ENCODE measurements around the gene LDLRAD4.
A peak's percentile ranks its signal among the peaks of the same experiment; 100 is the strongest.

The LDLRAD4 gene

DNA sequence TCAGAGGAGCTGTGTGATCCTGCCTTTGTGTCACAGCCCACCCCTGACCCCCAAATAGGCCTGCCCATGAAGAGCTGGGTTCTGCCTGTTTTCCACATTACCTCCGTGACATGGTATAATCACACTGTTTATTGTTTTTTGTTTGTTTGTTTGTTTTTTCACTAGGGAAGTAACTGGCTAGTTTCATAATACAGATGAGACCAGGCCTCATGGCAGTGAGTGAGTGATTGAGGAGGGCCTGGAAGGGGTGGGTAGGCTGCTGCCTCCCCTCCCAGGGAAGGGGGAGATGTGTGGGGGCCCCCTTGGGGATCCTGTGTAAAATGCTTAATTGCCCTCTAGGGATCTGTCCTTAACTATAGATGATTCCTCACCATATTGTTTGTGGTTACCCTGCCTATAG, 190.5 kb downstream of the LDLRAD4 start:
- no peak for DNase-seq (ENCODE audit: low read depth)

DNA sequence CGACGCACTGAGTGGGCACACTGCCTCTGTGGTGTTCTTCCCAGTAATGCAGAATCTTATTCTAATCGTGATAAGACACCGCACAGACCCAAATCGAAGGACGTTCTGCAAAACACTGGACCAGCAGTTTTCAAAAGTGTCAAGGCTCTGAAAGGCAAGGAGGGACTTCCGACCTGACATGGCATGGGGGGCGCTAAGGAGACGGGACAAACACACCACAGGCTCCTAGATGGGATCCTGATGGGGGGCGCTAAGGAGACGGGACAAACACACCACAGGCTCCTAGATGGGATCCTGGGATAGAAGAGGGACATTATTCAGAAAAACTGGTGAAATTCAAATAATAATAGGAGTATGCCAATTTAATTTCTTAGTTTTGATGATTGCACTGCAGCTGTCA, 191.4 kb downstream of the LDLRAD4 start:
- no peak for DNase-seq (ENCODE audit: low read depth)

DNA sequence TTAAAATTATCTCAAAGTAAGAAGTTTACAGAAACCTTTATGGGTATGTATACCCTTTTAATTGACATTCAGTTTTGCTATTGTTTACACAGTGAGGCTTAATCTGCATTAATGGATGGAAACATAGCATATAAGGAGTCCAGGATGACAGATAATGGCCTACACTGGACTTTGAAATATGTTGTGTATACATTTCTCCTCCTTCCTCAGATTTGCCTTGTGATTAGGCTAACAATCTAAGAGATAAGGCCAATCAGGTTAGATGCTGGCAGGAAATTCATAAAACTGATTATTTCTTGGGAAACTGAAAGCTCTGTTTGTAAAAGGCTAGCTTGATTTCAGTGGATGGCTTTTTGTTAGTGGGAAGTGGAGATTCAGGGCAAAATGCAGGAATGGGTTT, 191.9 kb downstream of the LDLRAD4 start:
- DNase-seq (ENCODE audit: low read depth): no peak

DNA sequence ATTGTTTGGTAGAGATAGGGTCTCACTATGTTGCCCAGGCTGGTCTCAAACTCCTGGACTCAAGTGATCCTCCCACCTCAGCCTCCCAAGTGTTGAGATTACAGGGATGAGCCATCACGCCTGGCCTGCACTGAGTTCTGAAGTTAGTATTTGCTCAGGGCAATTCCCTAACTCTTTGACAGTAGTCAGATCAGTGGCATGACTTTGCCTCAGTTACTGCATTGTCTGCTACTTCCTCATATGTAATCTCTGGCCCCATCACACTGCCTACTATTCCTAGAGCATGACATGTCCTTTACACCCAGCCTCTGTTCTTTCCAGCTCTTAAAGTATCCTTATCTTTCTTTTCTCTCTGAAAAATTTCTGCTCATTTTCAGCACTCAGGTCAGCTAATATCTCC, 193.5 kb downstream of the LDLRAD4 start:
- DNase-seq (ENCODE audit: low read depth): no peak

DNA sequence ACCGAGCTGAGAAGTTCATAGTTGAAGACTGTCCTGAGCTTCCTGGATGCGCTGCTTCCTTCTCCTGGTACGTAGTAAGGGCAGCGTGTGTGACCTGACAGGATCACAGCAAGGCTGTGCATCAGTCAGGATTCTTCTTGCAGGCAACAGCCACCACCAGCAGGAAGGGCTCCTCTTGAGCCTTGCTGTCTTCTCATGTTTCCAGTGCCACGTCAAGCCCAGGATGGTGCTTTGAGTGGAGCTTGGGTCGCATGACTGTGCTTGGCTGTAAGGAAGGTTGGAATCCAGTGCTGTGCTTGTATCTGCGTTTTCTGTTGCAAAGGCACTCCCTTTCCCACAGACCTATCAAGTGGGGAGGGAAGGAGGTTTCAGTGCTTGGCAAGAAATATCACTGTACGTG, 194.3 kb downstream of the LDLRAD4 start:
- no peak for DNase-seq (ENCODE audit: low read depth)

DNA sequence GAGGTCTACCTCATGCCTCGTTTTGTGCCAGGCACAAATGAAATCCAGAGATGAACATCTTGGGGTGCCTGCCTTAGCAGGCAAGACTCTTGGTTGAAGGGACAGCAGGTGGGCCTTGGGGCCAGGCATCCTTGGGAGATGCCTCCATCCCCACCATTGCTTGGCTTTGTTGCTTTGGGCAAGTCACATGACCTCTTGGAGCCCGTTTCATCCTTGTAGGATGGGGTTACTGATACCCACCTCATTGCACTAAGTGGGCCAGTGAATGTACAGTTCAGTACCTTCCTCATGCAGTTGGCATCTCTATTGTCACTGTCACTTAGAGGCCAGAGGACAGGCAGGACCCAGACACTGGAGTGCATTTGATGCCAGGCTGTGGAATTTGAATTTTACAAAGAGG, 195.5 kb downstream of the LDLRAD4 start:
- no peak for DNase-seq (ENCODE audit: low read depth)

DNA sequence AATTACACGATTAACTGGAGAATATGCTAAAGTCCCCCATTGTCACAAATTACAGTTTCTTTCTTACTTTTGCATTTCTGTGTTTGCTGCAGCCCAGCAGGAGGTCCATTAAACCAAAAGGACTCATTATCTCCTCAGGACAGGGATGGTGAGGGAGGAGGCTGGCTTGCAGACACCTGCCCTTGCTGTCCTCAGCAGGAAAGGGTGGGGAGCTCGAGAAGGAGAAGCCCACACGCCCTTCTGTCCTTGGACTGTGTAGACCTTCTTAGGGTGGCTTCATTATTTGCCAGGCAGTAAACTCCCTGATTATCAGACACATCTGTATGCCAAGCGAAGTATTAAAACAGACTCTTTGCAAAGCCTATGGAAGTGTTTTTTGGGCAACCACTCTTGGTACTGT, 196.0 kb downstream of the LDLRAD4 start:
- DNase-seq (ENCODE audit: low read depth): no peak

DNA sequence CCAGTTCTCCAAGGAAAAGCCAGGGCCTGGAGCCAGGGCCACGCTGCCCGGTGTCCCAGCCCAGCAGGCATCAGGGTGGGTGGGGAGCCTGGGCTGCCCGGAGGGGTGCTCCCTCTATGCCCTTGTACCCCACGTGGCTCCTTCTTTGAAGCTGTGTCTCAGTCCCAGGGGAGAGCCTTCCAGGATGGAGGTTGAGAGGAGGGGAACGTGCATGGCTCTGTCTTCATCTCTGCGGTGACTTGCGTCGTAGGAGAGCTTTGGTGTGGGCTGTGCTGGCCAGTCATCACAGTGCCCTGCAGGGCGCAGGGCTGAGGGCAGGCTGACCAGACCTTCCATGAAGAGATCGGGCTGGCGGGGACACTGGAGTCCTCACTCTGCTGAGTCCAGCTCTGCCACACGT, 197.2 kb downstream of the LDLRAD4 start:
- no peak for DNase-seq (ENCODE audit: low read depth)

DNA sequence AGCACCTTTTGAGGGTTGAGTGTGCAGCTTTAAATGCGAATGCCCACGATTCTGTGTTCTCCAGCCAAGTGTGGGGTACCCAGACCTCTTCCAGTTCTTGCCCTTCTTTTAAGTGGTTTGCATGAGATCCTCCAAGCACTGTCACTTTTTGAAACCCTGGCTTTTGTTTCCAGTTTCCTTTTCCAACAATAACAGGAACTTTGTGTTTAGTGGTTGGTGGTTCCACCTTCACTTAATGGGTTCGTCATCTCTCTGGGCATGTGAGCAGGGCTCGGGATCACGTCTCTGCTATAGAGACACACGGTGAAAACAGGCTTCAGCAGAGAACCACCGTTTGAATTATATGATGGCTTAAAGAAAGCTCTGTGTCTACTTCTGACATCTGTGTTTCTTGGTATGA, 197.6 kb downstream of the LDLRAD4 start:
- DNase-seq (ENCODE audit: low read depth): peak; percentile 48

DNA sequence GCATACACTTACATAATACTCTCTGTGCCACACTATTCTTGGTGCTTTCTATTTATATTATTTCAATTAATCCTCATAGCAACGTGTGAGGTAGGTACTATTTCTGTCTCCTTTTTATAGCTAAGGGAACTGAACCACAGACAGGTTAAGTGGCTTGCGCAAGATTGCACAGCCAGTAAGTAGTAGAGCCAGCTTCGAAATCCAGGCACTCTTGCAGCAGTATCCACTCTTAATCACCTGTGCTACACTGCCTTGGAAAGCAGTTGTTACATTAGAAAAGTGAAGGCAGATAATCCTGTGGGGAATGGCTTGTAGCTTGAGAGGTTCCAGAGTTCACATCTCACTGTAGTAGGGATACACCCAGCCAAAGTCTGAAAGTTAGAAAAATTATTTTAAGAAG, 198.3 kb downstream of the LDLRAD4 start:
- no peak for DNase-seq (ENCODE audit: low read depth)

DNA sequence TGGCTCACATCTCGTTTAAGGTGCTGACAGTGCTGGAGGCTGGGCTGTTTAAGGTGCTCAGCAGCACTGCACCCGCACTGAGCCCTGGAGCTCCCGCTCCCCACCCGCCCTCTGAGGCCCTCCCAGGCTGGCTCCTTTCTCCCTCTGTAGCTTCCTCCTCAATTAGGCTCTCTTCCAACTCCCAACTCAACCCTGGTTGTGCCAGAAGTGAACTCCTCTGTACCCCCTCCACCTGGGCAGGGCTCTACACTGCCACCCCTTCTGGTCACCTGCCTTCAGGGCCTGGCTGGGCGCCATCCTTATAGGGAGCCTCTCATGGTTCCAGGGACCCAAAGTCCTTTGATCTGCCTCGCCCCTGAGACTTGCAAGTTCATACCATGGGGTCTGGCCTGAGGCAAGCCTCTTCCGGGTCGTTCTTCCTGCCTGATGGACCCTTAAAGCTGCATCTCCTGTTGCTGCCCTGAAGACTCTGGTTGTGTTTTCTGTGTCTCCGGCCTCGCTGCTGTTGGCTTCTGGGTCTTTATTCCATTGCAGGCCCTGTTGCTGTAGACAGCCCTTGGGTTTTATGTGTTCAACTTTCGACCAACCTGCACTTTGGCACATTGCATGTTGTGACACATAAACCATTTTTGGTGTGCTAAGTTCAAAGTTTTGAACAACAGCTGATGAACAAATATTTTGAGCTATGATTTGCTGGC, 199.6 kb downstream of the LDLRAD4 start:
- DNase-seq (ENCODE audit: low read depth): no peak

DNA sequence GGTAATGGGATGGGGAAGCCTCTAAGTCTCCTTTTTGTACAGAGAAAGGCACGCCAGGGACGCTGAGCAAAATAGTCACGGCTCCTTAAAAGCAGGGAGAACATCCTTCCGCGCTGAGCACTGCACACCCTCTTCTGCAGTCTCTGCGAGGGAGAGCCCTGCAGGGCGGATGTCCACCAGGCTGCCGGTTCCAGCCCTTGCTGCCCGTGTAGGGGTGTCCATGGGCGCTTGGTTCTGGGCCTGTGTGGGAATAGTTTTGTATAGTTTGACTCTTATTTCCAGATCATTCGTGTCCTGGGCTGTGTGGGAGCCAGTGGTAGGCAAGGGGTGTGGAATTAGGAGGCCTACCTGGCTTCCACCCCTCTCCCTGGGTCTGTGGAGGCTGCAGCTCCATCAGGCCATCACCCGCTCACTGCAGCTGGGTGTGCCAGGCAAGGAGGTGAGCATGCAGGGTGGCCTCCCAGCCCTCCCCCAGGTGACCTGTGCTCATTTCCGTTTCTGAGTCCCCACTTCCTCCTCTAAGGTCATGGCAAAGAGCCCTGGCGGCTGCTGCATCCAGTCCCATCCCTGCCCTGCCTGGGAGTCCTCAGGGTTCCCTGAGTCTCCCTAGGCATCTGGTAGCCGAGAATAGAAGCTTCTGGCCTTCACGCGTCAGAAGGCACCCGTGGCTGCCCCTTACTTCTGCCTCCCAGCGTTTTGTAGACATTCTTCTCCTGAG, 202.6 kb downstream of the LDLRAD4 start:
- no peak for DNase-seq (ENCODE audit: low read depth)

DNA sequence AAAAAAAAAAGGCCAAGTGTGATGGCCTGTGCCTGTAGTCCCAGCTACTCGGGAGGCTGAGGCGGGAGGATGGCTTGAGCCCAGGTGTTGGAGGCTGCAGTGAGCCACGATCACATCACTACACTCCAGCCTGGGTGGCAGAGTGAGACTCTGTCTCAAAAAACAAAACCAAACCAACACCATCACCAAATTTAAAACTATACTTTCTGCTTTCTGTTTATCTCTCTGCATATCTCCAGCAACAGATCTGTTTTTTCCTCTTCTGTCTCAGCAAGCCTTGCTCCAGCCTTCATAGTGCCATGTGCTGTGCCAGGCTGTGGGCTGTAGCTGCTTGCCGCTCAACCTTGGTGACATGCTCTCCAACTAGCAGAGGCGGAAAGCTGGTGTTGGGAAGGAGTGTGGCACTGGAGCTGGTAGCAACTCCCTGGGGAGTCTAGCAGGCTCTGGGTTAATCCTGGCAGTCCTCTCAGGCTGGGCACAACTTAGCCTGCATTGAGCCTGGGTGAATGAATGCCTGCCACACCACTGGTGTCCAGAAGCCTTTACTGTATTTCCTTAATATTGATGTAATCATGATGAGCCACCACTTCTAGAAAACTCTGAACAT, 204.1 kb downstream of the LDLRAD4 start:
- DNase-seq (ENCODE audit: low read depth): no peak

DNA sequence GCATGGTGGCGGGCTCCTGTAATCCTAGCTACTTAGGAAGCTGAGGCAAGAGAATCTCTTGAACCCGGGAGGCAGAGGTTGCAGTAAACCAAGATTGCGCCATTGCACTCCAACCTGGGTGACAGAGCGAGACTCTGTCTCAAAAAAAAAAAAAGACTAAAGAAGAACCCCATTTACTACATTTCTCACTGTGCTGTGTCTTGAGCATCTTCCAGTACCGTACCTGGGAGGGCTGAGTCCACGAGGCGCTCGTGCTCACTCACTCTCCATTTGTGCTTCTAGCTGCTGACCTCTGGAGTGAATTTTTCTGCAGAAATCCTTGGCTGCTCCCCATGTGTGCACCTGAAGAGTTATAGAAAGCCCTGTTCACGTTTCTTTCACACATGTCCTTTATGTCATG, 204.8 kb downstream of the LDLRAD4 start:
- no peak for DNase-seq (ENCODE audit: low read depth)

DNA sequence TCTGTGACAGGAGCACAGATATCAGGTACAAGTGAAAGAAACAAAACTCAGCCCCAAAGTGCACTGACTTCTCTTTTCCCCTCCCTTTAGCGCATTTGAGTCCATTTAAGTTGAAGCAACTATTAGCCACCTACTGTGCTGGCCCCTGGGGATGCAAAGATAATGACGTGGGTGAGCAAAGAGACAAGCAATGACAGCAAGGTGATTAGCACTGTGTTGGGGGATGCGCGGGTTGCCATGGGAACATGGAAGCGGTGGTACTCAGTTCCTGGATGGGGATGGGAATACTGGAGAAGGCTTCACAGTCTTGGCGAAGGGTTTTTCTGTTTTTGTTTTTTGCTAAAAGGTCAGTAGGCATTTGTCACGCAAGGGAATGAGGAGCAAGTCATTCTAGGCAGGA, 205.8 kb downstream of the LDLRAD4 start:
- DNase-seq (ENCODE audit: low read depth): no peak

DNA sequence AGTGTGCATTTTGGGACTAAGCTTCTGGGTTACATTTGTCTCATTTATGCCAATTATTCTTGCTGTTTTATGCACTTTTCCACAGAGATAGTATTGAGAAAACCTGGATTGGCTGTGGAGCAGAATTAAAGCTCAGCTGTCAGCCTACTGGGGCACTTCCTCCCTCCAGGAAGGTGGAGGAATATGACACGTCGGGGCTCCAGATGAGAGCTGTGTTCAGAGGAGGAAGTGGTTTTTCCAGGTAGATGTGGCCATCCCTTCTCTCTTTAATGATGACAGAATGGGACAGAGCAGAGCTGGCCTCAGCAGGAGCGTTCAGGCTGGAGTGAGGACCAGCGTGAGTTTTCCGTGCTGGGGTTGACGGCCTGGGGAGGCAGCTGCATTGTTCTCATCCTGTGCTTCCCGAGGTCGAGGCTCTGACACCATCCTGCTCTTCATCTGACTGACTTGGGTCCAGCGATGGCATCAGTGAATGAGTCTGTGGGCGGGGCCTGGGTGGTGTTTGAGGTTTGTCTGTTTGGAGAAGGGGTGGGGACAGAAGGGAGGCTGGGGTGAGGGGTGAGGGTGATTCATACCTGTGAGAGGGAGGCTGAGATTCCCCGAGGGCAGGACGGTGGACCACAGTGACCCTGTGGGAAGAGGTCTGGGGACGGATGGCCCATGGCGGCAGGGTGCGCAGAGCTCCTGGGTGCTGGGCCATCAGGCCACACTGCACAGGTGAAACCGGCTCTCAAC, 207.0 kb downstream of the LDLRAD4 start:
- DNase-seq (ENCODE audit: low read depth): no peak

DNA sequence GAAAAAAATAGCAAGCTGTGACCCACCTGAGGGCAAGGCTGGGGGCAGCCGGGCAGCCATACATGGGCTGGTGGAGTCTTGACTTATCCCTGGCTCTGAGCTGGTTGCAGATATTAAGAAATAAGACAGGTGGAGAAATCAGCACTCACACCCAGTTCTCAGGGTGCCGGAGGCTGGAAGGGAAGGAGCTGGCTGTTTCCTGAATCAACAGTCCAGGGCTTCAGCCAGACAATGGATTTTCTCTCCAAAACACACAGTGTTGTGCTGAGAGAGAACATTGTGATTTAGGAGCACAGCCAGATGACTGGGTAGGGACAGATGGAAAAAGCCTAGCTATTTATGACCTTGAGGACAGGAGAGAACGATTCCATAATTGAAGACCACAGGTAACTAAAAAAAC, 208.8 kb downstream of the LDLRAD4 start:
- no peak for DNase-seq (ENCODE audit: low read depth)

DNA sequence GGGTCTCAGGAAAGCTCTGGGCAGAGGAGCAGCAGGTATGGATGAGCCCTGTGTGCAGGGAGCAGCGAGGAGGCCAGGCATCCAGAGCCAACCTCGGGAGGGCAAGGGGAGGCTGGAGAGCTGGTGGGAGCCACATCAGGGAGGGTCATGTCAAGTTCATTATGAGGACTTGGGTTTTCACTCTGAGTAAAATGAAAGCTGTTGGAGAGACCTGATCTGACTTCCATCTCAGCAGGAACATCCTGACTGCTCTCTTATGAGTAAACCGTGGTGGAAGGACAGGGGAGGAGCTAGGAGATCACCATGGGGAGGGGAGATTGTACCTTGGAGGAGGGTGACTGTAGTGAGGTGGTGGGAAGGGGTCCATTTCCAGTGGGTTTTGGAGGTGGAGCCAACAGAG, 209.8 kb downstream of the LDLRAD4 start:
- DNase-seq (ENCODE audit: low read depth): no peak

DNA sequence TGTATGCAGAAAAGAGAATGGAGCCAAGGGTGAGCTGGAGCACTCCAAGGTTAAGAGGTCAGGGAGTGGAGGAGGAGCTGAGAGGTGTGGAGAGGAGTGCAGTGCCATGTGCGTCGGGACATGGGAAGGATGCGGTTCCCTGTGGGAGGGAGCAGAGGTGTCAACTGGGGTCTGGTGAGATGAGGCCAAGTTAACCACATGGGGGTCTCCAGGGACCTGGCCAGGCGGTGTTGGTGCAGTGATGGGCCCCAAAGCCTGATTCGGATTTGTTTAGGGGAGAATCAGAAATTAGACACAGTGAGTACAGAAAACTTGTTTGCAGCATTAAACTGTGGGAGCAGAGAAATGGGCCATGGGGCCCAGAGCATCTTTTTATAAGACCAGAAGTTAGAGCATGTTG, 210.5 kb downstream of the LDLRAD4 start:
- no peak for DNase-seq (ENCODE audit: low read depth)

DNA sequence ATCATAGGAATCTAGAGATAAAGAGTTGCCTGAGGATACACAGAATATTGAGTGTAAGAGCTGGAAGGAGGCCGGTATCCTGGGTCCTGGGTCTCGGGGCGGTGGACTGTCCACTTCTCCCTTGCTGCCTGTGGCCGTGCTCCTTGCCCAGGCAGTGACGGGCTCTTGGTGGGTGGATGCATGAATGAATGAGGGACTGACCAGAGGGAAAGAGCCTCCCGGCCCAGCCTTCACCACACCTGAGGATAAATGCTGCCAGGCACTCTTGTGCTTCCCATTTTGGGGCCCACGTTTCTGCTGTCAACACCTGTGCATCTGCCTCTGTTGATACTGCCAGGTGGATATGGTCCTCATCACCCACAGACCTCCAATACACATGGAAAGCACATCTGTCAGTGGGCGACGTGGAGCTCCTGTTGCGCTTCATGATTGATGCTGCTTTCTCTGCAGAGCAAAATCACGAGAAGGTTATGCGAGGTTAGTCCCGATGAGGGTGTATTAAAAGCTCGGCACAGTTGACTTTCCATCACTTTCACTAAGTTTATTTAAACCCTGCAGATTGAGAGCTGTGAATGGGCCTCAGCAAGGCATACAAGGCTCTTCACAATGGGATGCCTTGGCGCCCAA, 211.4 kb downstream of the LDLRAD4 start:
- DNase-seq (ENCODE audit: low read depth): no peak

DNA sequence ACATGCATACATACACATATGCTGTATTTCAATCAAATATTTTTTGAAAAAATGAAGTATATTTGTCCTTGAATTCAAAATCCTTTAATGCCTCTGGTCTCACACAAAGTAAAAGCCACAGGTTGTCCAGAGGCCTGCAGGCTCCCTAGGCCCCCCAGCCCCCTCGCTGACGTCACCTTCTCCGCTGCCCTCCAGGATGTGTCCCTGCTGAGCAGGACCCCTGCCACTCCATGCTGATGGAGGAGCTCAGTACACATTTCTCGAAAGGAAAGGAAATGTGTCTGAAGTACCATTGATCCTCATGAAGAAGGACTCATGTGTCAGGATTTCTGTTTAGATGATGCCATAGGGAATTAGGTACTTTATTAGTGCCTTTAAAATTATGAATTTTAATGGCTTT, 212.1 kb downstream of the LDLRAD4 start:
- no peak for DNase-seq (ENCODE audit: low read depth)

DNA sequence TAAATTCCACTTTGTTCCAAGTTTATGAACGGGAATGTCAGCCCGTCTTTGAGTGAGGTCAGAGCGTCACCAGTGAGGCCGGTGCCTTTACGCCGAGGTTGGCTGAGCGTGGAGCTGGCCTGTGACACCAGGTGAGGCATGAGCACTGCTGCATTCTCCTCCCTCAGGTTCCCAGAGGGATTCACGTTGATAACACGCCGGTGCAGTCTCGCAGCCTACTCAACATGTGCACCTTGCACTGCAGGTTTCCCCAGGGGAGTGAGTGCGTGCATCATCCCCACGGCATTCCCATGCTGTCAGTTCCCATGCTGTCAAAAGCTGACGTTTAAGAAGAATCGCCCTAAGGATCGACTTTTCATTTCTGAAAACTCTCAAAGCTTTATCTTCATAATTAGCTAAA, 213.3 kb downstream of the LDLRAD4 start:
- no peak for DNase-seq (ENCODE audit: low read depth)

All from stromal cell of bone marrow (primary cell).